AG04450 (cell line): ENCODE measurements around the gene RTP3. TPM values are rescaled to one million over a fixed set of nuclear protein-coding genes. Genes with fewer than 3 reads are reported as not detected.

Experiments used
- CTCF ChIA-PET: fragments of 300-600, 350-600 bp; formaldehyde crosslinking; extraction: SDS; loops from one replicate; lab custom pipeline; 2022; ENCODE audit warnings: antibody characterized with exemption, inconsistent platforms; lab: Charles Lee
- POLR2A ChIA-PET: fragments of 350-600 bp; formaldehyde crosslinking; extraction: SDS; loops from one replicate; lab custom pipeline; 2021; ENCODE audit warnings: antibody characterized with exemption, inconsistent platforms; lab: Yijun Ruan, JAX
- DNase-seq: peaks from one replicate; pipeline ENCODE4 v3.0.0-alpha.2; 2011; ENCODE audit warnings: low read depth, low spot score
- H3K27ac ChIP-seq: one replicate; pipeline ENCODE4 v1.5.1; 2012; ENCODE audit warnings: low read depth, low read length, control low read depth
- H3K27me3 ChIP-seq: one replicate; pipeline ENCODE4 v1.6.0; 2012; ENCODE audit warnings: low read length; ENCODE audit not compliant: control insufficient read depth, insufficient read depth
- H3K4me3 ChIP-seq: 2 replicates; pipeline ENCODE4 v1.5.1; 2011; ENCODE audit warnings: mild to moderate bottlenecking, low read depth, low read length, control low read depth
- H3K9me3 ChIP-seq: 2 replicates; pipeline ENCODE4 v1.5.1; 2012; ENCODE audit warnings: low read length; ENCODE audit not compliant: control insufficient read depth, insufficient read depth
- CTCF ChIP-seq: IDR thresholded peaks from 2 replicates; pipeline ENCODE4 v1.5.1; 2011; ENCODE audit warnings: low read depth, low read length, control low read depth, inconsistent platforms
- polyA plus RNA-seq: library from polyadenylated mRNA; depleted of rRNA; stranded (reverse); fragments of >200 nt; gene quantifications from 2 replicates; pipeline ENCODE4 v1.2.3, GENCODE V29; 2011

RTP3 gene
- polyA plus RNA-seq, 1 experiment: 0.06 TPM

- no peak for DNase-seq
- no peak for TF ChIP-seq CTCF
- Histone ChIP-seq H3K27ac (peak overlapping the region; percentile 77), H3K9me3 (no peaks in the 10 kb centered on the region), H3K4me3 (no peak overlapping the region), H3K27me3 (peaks cover 5% of the 10 kb centered on the region)
- CTCF ChIA-PET: interaction anchor here (0.6 to 4.4 kb wide), 38 partner anchors 10 to 414 kb away, joined by 3 to 129 read pairs (median 5); partner anchors contain the start of genes ALS2CL, LRRC2 and RTP3
- POLR2A ChIA-PET: interaction anchor here (0.8 to 1.8 kb wide), 6 partner anchors 10 to 140 kb away, joined by 3 to 9 read pairs (median 4); no protein-coding TSS in a partner anchor
These were observed 8.4 kb upstream of the RTP3 start for GRCh38 chr3:46489381-46489780.

GRCh38 chr3:46489875-46490274 lies 7.9 kb upstream of the RTP3 start:
- Histone ChIP-seq H3K4me3 (no peak overlapping the region), H3K27ac (peak overlapping the region; percentile 77), H3K27me3 (peaks cover 5% of the 10 kb centered on the region), H3K9me3 (no peaks in the 10 kb centered on the region)
- no peak for TF ChIP-seq CTCF
- peak; percentile 65 for DNase-seq
- POLR2A ChIA-PET: interaction anchor here (0.8 to 1.8 kb wide), 5 partner anchors 9 to 77 kb away, joined by 3 to 9 read pairs (median 4); no protein-coding TSS in a partner anchor
- CTCF ChIA-PET: interaction anchor here (0.8 to 4.4 kb wide), 24 partner anchors 9 to 405 kb away, joined by 3 to 129 read pairs (median 9); partner anchors contain the start of genes ALS2CL, LRRC2 and RTP3

- Histone ChIP-seq H3K9me3 (no peaks in the 10 kb centered on the region), H3K4me3 (no peak overlapping the region), H3K27ac (no peak overlapping the region), H3K27me3 (peaks cover 5% of the 10 kb centered on the region)
- ChIA-PET POLR2A (interaction anchor here (0.8 to 1.8 kb wide), 5 partner anchors 9 to 76 kb away, joined by 3 to 9 read pairs (median 4); no protein-coding TSS in a partner anchor), CTCF (interaction anchor here (1.0 to 4.4 kb wide), 12 partner anchors 8 to 213 kb away, joined by 3 to 129 read pairs (median 17); partner anchors contain the start of genes LRRC2 and RTP3)
- no peak for DNase-seq
- no peak for TF ChIP-seq CTCF
These were observed 7.3 kb upstream of the RTP3 start for GRCh38 chr3:46490338-46491084.

GRCh38 chr3:46491089-46492070 lies 6.4 kb upstream of the RTP3 start:
- no peak for TF ChIP-seq CTCF

More at GRCh38 chr3:46491089-46492070, 6.4 kb upstream of the RTP3 start:
- Histone ChIP-seq H3K9me3 (no peaks in the 10 kb centered on the region), H3K27ac (peak overlapping the region; percentile 11), H3K27me3 (peaks cover 5% of the 10 kb centered on the region), H3K4me3 (no peak overlapping the region)
- DNase-seq: no peak
- ChIA-PET CTCF (interaction anchor here (0.6 to 4.4 kb wide), 4 partner anchors 74 to 419 kb away, joined by 3 to 129 read pairs (median 10); partner anchors contain the start of gene LRRC2), POLR2A (no interaction called here)
